ENCODE results near the gene RFX8. TPM values are rescaled to one million over a fixed set of nuclear protein-coding genes. Genes with fewer than 3 reads are reported as not detected.
A peak's percentile ranks its signal among the peaks of the same experiment; 100 is the strongest.

Gene RFX8
- under 1 TPM in 1 of 4 donors, not detected in 3; 0.27 TPM for total RNA-seq

DNA sequence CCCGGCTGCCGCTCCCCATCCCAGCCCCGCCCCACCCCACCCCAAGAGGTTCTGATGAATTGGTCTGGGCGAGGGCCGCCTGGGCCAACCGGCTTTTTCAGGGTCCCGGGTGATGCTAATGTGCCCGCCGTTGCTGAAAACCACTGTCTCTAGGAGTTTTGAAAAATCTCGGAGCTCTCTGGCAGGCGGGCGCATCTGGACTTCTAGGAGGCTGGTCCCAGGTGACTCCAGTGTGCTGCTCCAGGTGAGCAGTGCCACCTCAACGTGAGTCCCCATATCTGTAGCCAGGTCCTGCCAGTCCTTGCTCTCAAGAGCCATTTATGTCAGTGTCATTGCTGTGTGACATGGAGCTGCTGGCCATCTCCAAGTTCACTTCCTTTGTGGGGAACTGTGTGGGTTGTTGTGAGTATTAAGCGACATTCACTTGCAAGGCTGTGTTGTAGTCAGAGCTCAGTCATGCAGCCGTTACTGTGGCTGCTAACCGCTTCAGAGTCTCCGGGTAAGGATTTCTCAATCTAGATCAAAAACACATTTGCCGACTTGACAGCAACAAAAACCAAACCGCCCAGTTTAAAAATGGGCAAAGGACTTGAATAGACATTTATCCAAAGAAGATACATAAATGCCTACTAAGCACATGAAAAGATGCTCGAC, at the start of gene RFX8:
Gene RFX8 (minus strand): TSS at position 382 of the 654 bp plus-strand sequence. CDS start 8,264 bp downstream, outside the sequence.
- no peaks in the 10 kb centered on the region for H3K36me3 ChIP-seq
- H3K27me3 ChIP-seq: peaks cover 0 to 12% (median 5%) of the 10 kb centered on the region in 3 donors
- intact Hi-C loops (cut with DNase I; ENCODE audit: low total_unique reads): no loop called here
- H3K4me3 ChIP-seq: peak within 1 kb of the TSS; percentile 51 to 69 (median 58)
- H3K27ac ChIP-seq: peak within 1 kb of the TSS in 3 of 4 donors; percentile 30 to 36 (median 30)
- H3K9me3 ChIP-seq: no peaks in the 10 kb centered on the region
- TF ChIP-seq, protein P1, sequence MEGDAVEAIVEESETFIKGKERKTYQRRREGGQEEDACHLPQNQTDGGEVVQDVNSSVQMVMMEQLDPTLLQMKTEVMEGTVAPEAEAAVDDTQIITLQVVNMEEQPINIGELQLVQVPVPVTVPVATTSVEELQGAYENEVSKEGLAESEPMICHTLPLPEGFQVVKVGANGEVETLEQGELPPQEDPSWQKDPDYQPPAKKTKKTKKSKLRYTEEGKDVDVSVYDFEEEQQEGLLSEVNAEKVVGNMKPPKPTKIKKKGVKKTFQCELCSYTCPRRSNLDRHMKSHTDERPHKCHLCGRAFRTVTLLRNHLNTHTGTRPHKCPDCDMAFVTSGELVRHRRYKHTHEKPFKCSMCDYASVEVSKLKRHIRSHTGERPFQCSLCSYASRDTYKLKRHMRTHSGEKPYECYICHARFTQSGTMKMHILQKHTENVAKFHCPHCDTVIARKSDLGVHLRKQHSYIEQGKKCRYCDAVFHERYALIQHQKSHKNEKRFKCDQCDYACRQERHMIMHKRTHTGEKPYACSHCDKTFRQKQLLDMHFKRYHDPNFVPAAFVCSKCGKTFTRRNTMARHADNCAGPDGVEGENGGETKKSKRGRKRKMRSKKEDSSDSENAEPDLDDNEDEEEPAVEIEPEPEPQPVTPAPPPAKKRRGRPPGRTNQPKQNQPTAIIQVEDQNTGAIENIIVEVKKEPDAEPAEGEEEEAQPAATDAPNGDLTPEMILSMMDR (IDR thresholded peaks at IDR 0.05 in 4 of 5, conservative IDR thresholded peaks at IDR 0.05 in 1 of 5): no peak
- TF ChIP-seq POLR2A (IDR thresholded peaks at IDR 0.05): no peak
- no peak for ATAC-seq
- DNase-seq: no peak
- in situ Hi-C loops (cut with MboI; ENCODE audit: low sequenced_read_pairs in 4 of 4): no loop called here
- H3K4me1 ChIP-seq: peaks cover 0 to 5% of the 10 kb centered on the region in 2 donors

DNA sequence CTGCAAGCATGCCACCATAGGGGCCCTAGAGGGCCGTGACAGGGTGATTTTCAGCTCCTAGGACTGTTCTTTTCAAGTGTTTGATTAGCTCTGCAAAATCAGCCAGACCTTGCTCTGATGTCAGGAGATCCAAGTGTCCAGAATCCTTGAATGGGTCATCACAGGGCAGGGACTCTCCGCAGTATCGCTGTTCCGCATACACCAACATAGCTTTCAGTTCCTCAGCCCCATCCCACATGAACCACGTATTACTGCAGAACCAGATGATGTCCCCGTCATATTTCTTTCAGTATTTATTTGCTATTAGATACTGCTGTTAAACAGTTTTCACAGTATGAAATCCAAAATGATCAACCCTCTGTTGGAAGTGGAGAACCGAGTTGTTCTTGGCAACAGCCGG, 46.6 kb upstream of the RFX8 start:
- H3K27me3 ChIP-seq: no peaks in the 10 kb centered on the region
- H3K9me3 ChIP-seq: no peaks in the 10 kb centered on the region
- no peak overlapping the region for H3K27ac ChIP-seq
- in situ Hi-C loops (cut with MboI; ENCODE audit: low sequenced_read_pairs in 4 of 4): loop anchor here in 3 of 4 donors (10.0 to 25.0 kb wide), 3 partner anchors 303 to 316 kb away; no protein-coding TSS in a partner anchor
- H3K36me3 ChIP-seq: no peaks in the 10 kb centered on the region
- DNase-seq (no peak), ATAC-seq (no peak)
- no peak overlapping the region for H3K4me3 ChIP-seq
- TF ChIP-seq POLR2A (IDR thresholded peaks at IDR 0.05): no peak
- TF ChIP-seq, protein P1 (IDR thresholded peaks at IDR 0.05 in 4 of 5, conservative IDR thresholded peaks at IDR 0.05 in 1 of 5): no peak
- peaks cover 0 to 16% of the 10 kb centered on the region in 2 donors for H3K4me1 ChIP-seq
- intact Hi-C loops (cut with DNase I; ENCODE audit: low total_unique reads): loop anchor here (2.0 to 10.0 kb wide), 2 partner anchors 37 to 173 kb away; partner anchors contain the start of gene MAP4K4

DNA sequence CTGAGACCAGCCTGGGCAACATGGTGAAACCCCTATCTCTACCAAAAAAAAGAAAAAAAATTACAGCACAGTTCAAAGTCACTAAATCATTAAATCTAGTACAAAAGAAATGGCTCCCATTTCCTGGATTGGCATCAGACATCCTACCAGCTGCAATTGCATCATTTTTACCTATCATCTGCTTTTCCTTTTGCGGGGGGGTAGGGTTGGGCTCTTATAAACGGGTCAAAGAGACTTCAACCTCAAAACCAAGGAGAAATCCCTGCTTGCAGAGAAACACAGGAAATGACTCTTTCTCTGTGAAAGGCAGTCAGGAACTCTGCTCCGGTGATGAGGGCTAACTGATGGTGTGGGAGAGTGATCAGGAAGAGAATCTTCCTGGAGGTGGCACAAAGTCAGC, 45.3 kb upstream of the RFX8 start:
- in situ Hi-C loops (cut with MboI; ENCODE audit: low sequenced_read_pairs in 4 of 4) (loop anchor here in 3 of 4 donors (10.0 to 25.0 kb wide), 3 partner anchors 305 to 317 kb away; no protein-coding TSS in a partner anchor), intact Hi-C loops (cut with DNase I; ENCODE audit: low total_unique reads) (loop anchor here (2.0 to 10.0 kb wide), 2 partner anchors 39 to 175 kb away; partner anchors contain the start of gene MAP4K4)
- no peaks in the 10 kb centered on the region for H3K9me3 ChIP-seq
- H3K4me3 ChIP-seq: no peak overlapping the region
- H3K36me3 ChIP-seq: no peaks in the 10 kb centered on the region
- no peak for ATAC-seq
- H3K27ac ChIP-seq: no peak overlapping the region
- H3K27me3 ChIP-seq: no peaks in the 10 kb centered on the region
- no peak for TF ChIP-seq POLR2A (IDR thresholded peaks at IDR 0.05)
- TF ChIP-seq, protein P1 (IDR thresholded peaks at IDR 0.05 in 4 of 5, conservative IDR thresholded peaks at IDR 0.05 in 1 of 5): no peak
- DNase-seq: no peak
- H3K4me1 ChIP-seq: peaks cover 0 to 18% of the 10 kb centered on the region in 2 donors

DNA sequence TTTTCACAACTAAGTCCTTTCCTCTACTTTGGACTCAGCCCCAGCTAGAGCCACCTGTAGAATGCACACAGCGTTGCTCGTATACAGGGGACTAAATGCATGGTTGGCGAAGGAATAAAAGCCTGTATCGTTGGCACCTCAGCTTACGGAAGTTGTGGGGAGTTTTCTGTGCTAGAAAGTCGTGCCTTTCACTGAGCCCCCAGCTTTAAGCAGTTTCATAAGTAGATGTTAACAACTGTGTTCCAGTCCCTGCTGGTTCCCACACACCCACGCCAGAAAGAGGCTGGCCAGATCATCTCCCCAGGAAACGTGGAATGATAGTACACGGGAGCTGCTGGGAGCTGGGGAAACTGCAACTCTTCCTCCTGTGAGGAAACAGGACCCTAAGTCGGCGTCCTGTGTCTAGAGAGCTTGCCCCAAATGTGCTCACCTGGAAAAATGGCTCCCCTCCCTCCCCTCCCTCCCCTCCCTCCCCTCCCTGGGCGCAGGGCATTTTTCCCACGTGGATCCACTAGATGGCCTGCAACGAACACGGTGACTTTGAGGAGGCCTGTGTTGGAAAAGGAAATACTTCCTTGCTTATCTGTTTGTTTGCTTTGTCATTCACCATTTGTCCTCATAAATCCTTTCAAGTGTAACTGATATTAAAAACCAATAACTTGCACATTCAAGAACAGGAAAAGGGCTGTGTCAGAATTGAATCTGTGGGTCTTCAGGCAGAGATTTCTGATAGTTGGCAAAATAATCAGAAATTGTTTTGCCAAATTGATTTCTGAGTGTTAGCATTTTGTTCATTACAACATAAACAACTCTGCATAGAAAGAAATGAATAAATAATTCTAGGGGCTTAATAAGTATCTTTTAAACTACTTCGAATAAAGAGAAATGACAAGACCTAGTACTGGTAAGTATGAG, 43.9 kb upstream of the RFX8 start:
- H3K36me3 ChIP-seq: no peaks in the 10 kb centered on the region
- intact Hi-C loops (cut with DNase I; ENCODE audit: low total_unique reads): loop anchor here (1.0 kb wide), 1 partner anchor 312 kb away; no protein-coding TSS in a partner anchor

More for the DNA sequence above, 43.9 kb upstream of the RFX8 start:
- DNase-seq: peak; percentile 16 to 37
- ATAC-seq: peak; percentile 84 to 93
- no peaks in the 10 kb centered on the region for H3K9me3 ChIP-seq
- H3K27me3 ChIP-seq: no peaks in the 10 kb centered on the region
- peak overlapping the region in 1 of 4 donors; percentile 7 for H3K27ac ChIP-seq
- in situ Hi-C loops (cut with MboI; ENCODE audit: low sequenced_read_pairs in 4 of 4): loop anchor here in 2 of 4 donors (5.0 to 25.0 kb wide), 2 partner anchors 308 to 318 kb away; no protein-coding TSS in a partner anchor
- no peak overlapping the region for H3K4me3 ChIP-seq
- H3K4me1 ChIP-seq: peaks cover 0 to 9% of the 10 kb centered on the region in 2 donors
- TF ChIP-seq, protein P1 (IDR thresholded peaks at IDR 0.05 in 4 of 5, conservative IDR thresholded peaks at IDR 0.05 in 1 of 5): peak in 4 of 5 experiments; percentile 6 to 59 (median 44)
- no peak for TF ChIP-seq POLR2A (IDR thresholded peaks at IDR 0.05)

Measured in gastrocnemius medialis (tissue), 4 donors.